Measurements from ENCODE around the gene DCTD. TPM values are rescaled to one million over a fixed set of nuclear protein-coding genes. Genes with fewer than 3 reads are reported as not detected.

The DCTD gene
- total RNA-seq, 1 donor from 2014 or later: 93.4 TPM

GRCh38 chr4:182931691-182932345 is 14.6 kb upstream of the DCTD start:
- H3F3A ChIP-seq (ENCODE audit: low read depth): no peaks in the 10 kb centered on the region
- H3K9me3 Mint-ChIP-seq: no peaks in the 10 kb centered on the region
- H4K20me1 ChIP-seq (ENCODE audit: low read depth): no peaks in the 10 kb centered on the region
- no peaks in the 10 kb centered on the region for H3K4me1 Mint-ChIP-seq
- H3K36me3 Mint-ChIP-seq: no peaks in the 10 kb centered on the region
- no peak overlapping the region for H2AFZ ChIP-seq (replicated peaks)
- H3K27me3 Mint-ChIP-seq (ENCODE audit: insufficient read depth, low read depth): peaks cover 7% of the 10 kb centered on the region
- no peaks in the 10 kb centered on the region for H3K4me1 ChIP-seq
- H3K79me2 ChIP-seq (ENCODE audit: low read depth): no peaks in the 10 kb centered on the region
- H3K27me3 ChIP-seq: no peaks in the 10 kb centered on the region
- no peak overlapping the region for H3K9ac ChIP-seq
- TF ChIP-seq EZH2 (IDR thresholded peaks at IDR 0.05): no peak
- TF ChIP-seq CTCF (IDR thresholded peaks at IDR 0.05): no peak
- no peak for TF ChIP-seq EZH2phosphoT487 (IDR thresholded peaks at IDR 0.05)
- no peak overlapping the region for H3K4me3 ChIP-seq
- no peaks in the 10 kb centered on the region for H3K36me3 ChIP-seq
- no peak for DNase-seq (ENCODE audit: low spot score)
- no peak overlapping the region for H3K27ac Mint-ChIP-seq
- H3K9me3 ChIP-seq (ENCODE audit: low read depth): no peaks in the 10 kb centered on the region
- no peak overlapping the region for H3K27ac ChIP-seq
- H3K4me3 Mint-ChIP-seq: no peak overlapping the region
- H3K4me2 ChIP-seq: no peak overlapping the region

- no peaks in the 10 kb centered on the region for H3K9me3 ChIP-seq (ENCODE audit: low read depth)
- no peaks in the 10 kb centered on the region for H4K20me1 ChIP-seq (ENCODE audit: low read depth)
- no peak for DNase-seq (ENCODE audit: low spot score)
- no peak overlapping the region for H3K4me3 Mint-ChIP-seq
- H3F3A ChIP-seq (ENCODE audit: low read depth): no peaks in the 10 kb centered on the region
- no peak for TF ChIP-seq CTCF (IDR thresholded peaks at IDR 0.05)
- no peak for TF ChIP-seq EZH2 (IDR thresholded peaks at IDR 0.05)
- no peaks in the 10 kb centered on the region for H3K27me3 ChIP-seq
- H3K9me3 Mint-ChIP-seq: no peaks in the 10 kb centered on the region
- H3K4me1 ChIP-seq: no peaks in the 10 kb centered on the region
- no peaks in the 10 kb centered on the region for H3K36me3 Mint-ChIP-seq
- H3K36me3 ChIP-seq: no peaks in the 10 kb centered on the region
- no peaks in the 10 kb centered on the region for H3K79me2 ChIP-seq (ENCODE audit: low read depth)
- no peak overlapping the region for H3K4me2 ChIP-seq
- H2AFZ ChIP-seq (replicated peaks): no peak overlapping the region
- H3K27ac Mint-ChIP-seq: no peak overlapping the region
- H3K9ac ChIP-seq: no peak overlapping the region
- H3K27me3 Mint-ChIP-seq (ENCODE audit: insufficient read depth, low read depth): peaks cover 7% of the 10 kb centered on the region
- no peaks in the 10 kb centered on the region for H3K4me1 Mint-ChIP-seq
- no peak overlapping the region for H3K4me3 ChIP-seq
- no peak overlapping the region for H3K27ac ChIP-seq
Measured at GRCh38 chr4:182930889-182931288, 13.7 kb upstream of the DCTD start.

- Histone ChIP-seq H3K9me3 (ENCODE audit: low read depth) (no peaks in the 10 kb centered on the region), H3K79me2 (ENCODE audit: low read depth) (no peaks in the 10 kb centered on the region), H3K9ac (no peak overlapping the region), H3K4me1 (no peaks in the 10 kb centered on the region), H3K27me3 (no peaks in the 10 kb centered on the region), H4K20me1 (ENCODE audit: low read depth) (no peaks in the 10 kb centered on the region), H3K36me3 (no peaks in the 10 kb centered on the region), H2AFZ (replicated peaks) (no peak overlapping the region), H3K27ac (no peak overlapping the region), H3F3A (ENCODE audit: low read depth) (no peaks in the 10 kb centered on the region), H3K4me3 (no peak overlapping the region), H3K4me2 (no peak overlapping the region)
- Mint-ChIP-seq H3K9me3 (no peaks in the 10 kb centered on the region), H3K4me3 (no peak overlapping the region), H3K4me1 (no peaks in the 10 kb centered on the region), H3K36me3 (no peaks in the 10 kb centered on the region), H3K27ac (no peak overlapping the region), H3K27me3 (ENCODE audit: insufficient read depth, low read depth) (peaks cover 7% of the 10 kb centered on the region)
- DNase-seq (ENCODE audit: low spot score): no peak
- no peak for TF ChIP-seq CTCF (IDR thresholded peaks at IDR 0.05)
- TF ChIP-seq EZH2phosphoT487 (IDR thresholded peaks at IDR 0.05): no peak
- TF ChIP-seq EZH2 (IDR thresholded peaks at IDR 0.05): no peak
Measured at GRCh38 chr4:182929296-182929695, 12.1 kb upstream of the DCTD start.
